HG03378 (cell line): ENCODE results near the gene GRK4.
"Not testable (repeated sequence)": the region's sequence is repeated elsewhere in the genome, so short reads cannot be mapped to it uniquely, and the experiment has no call there.

Experiments used
- ATAC-seq: cut with Tn5 transposase; IDR thresholded peaks from one replicate; pipeline ENCODE4 v1.9.1; 2021; ENCODE audit warnings: mild to moderate bottlenecking, moderate library complexity; ENCODE audit not compliant: unreplicated experiment

The GRK4 gene

GRCh38 chr4:2930758-2931511, 32.4 kb upstream of the GRK4 start:
- no peak for ATAC-seq

- ATAC-seq, result peak; percentile 38
Observed at GRCh38 chr4:2931512-2932301, 31.7 kb upstream of the GRK4 start.

GRCh38 chr4:2932321-2932950, 30.9 kb upstream of the GRK4 start:
- ATAC-seq, result no peak

GRCh38 chr4:2932951-2933565, 30.3 kb upstream of the GRK4 start:
- no peak for ATAC-seq

- ATAC-seq, result no peak
Observed at GRCh38 chr4:2933566-2934076, 29.8 kb upstream of the GRK4 start.

GRCh38 chr4:2934077-2934812, 29.1 kb upstream of the GRK4 start:
- no peak for ATAC-seq

- ATAC-seq, result no peak
Observed at GRCh38 chr4:2934813-2935761, 28.3 kb upstream of the GRK4 start.

- no peak for ATAC-seq
Observed at GRCh38 chr4:2935762-2936743, 27.3 kb upstream of the GRK4 start.

- no peak for ATAC-seq
Observed at GRCh38 chr4:2936773-2937145, 26.6 kb upstream of the GRK4 start.

GRCh38 chr4:2937146-2937857, 26.1 kb upstream of the GRK4 start:
- no peak for ATAC-seq

GRCh38 chr4:2937986-2938385, 25.4 kb upstream of the GRK4 start:
- ATAC-seq, result no peak

- not testable (repeated sequence) for ATAC-seq
Observed at GRCh38 chr4:2938411-2938810, 25.0 kb upstream of the GRK4 start.

GRCh38 chr4:2938906-2939305, 24.5 kb upstream of the GRK4 start:
- no peak for ATAC-seq

GRCh38 chr4:2939383-2940243, 23.8 kb upstream of the GRK4 start:
- ATAC-seq, result no peak

GRCh38 chr4:2940267-2941137, 22.9 kb upstream of the GRK4 start:
- no peak for ATAC-seq
